ENCODE results near the gene NPC1L1. TPM values are rescaled to one million over a fixed set of nuclear protein-coding genes. Genes with fewer than 3 reads are reported as not detected.

NPC1L1 gene
- total RNA-seq, 2 donors from 2014 or later = not detected

DNA sequence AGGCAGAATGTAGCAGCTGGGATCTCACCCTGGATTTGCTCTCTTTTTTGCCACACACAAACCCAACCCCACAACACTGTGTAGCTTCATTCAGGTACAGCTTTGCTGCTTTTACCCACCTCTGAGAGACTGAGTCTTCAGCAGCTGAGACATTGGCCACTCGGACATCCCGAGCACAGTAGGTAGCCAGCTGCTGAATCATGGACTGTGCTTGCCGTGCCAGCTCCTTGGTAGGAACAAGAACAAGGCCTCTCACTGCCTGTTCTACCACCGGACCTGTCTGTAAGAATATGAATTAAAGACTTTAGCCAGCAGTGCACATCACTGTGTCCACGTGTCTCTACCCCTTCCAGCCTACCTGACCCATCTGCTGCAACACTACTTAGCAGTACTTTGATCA is 31.6 kb upstream of the NPC1L1 start:
- no peak for DNase-seq (ENCODE audit: low spot score)
- TF ChIP-seq, protein P1, sequence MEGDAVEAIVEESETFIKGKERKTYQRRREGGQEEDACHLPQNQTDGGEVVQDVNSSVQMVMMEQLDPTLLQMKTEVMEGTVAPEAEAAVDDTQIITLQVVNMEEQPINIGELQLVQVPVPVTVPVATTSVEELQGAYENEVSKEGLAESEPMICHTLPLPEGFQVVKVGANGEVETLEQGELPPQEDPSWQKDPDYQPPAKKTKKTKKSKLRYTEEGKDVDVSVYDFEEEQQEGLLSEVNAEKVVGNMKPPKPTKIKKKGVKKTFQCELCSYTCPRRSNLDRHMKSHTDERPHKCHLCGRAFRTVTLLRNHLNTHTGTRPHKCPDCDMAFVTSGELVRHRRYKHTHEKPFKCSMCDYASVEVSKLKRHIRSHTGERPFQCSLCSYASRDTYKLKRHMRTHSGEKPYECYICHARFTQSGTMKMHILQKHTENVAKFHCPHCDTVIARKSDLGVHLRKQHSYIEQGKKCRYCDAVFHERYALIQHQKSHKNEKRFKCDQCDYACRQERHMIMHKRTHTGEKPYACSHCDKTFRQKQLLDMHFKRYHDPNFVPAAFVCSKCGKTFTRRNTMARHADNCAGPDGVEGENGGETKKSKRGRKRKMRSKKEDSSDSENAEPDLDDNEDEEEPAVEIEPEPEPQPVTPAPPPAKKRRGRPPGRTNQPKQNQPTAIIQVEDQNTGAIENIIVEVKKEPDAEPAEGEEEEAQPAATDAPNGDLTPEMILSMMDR (IDR thresholded peaks at IDR 0.05) = no peak

DNA sequence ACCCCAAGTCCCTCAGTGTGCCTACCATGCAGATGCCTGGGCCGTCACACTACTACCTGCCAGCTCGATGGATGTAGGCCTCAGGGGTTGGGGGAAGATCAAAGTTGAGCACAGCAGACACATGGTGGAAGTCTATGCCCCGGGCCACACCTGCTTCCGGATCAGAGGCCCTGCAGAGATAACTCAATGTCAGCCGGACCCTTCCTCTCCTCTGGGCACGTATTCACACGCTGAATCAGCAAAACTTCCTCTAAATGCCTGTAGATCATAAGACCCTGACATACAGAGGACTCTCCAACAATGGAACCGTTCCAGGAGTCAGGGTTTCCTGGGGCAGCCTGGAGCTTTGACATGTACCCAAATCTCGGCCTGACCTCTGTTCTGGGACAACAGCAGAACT is 28.8 kb upstream of the NPC1L1 start:
- Histone ChIP-seq H3K27me3 (no peaks in the 10 kb centered on the region), H3K27ac (no peak overlapping the region), H3K4me3 (no peak overlapping the region), H3K9me3 (no peaks in the 10 kb centered on the region), H3K4me1 (peaks cover 0 to 37% of the 10 kb centered on the region in 2 donors), H3K36me3 (peaks cover 78% of the 10 kb centered on the region)
- DNase-seq (ENCODE audit: low spot score) = no peak
- TF ChIP-seq, protein P1 (IDR thresholded peaks at IDR 0.05) = no peak

More for the DNA sequence above, 31.6 kb upstream of the NPC1L1 start:
- H3K27me3 ChIP-seq = no peaks in the 10 kb centered on the region
- H3K4me1 ChIP-seq = peaks cover 0 to 30% of the 10 kb centered on the region in 2 donors
- peak overlapping the region; percentile 78 to 85 for H3K4me3 ChIP-seq
- no peak overlapping the region for H3K27ac ChIP-seq
- H3K9me3 ChIP-seq = no peaks in the 10 kb centered on the region
- H3K36me3 ChIP-seq = peaks cover 50% of the 10 kb centered on the region

DNA sequence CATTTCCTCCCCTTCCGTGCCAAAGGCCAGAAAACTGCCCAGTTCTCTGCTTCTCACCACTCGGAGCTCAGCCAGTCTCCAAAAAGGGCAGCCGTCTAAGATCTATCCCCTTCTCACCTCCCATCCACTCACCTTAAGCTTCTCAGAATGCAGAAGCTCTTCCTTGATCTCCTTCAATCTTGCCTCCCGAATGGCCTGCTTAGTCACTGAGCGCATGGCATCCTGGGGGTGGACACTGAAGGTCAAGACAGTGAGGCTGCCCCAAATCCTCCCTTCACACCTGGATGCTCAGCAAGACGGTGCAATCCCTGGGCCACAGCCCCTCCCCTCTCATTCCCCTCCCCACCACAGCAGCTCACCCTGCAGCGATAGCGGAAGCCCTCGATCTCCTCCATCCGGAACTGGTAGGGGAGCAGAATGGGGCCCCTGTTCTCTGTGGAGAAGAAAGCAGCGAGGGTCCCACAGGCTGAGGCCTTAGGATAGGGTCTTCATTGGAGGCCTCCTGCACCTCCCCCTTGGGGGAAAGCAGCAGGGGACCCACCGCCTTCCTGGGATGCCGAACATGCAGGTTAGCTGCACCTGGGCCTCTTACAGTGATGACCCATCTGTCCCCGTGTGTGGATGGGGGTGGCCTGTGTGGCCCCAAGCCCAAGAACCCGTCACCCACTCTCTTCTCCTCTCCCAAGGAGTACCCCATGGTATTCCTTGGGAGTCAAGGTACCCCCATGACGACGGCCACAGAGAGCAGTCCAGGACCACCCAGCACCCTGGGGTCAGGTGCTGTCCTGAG is 27.8 kb upstream of the NPC1L1 start:
- Histone ChIP-seq H3K4me3 (no peak overlapping the region), H3K4me1 (peaks cover 0 to 29% of the 10 kb centered on the region in 2 donors), H3K27me3 (no peaks in the 10 kb centered on the region), H3K36me3 (peaks cover 82% of the 10 kb centered on the region), H3K9me3 (no peaks in the 10 kb centered on the region), H3K27ac (no peak overlapping the region)
- DNase-seq (ENCODE audit: low spot score) = no peak
- TF ChIP-seq, protein P1 (IDR thresholded peaks at IDR 0.05) = no peak

DNA sequence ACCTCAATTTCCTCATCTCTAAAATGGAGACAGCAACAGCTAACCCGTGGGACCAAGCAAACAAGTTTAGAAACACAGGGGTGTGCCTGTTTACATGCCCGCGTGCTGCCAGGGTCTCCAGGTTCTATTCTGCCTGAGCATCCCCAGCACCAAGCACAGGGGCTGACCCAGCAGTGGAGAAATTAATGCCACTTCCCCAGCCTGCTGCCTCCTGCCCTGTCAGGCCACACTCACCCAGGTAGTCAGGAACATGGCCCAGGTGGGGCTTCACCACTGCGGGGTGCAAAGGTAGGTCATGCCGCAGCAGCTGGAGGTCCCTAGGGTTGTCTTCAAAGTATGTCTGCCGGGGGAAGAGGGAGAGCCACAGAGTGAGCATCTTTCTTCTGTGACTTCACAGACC is 26.8 kb upstream of the NPC1L1 start:
- TF ChIP-seq, protein P1 (IDR thresholded peaks at IDR 0.05) = no peak

DNA sequence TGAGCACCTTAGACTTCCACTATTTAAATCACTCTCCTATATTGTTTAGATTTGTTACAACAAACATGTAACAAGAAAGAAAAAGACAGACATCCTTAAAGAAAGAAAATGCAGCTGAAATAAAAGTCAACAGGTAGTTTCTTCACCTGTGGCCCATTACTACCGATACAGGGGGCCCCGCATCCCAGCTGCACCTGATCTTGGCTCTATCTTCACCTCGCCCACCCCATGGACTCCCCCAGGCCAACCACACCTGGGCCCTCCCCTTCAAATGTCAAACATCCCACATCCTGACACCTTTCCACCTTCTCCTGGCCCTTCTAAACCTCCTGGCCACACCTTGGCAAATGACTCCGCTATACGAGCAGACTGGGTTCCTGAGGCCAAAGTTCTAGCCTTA is 25.6 kb upstream of the NPC1L1 start:
- H3K4me1 ChIP-seq = peaks cover 0 to 12% of the 10 kb centered on the region in 2 donors
- no peak for DNase-seq (ENCODE audit: low spot score)
- H3K4me3 ChIP-seq = no peak overlapping the region
- H3K27ac ChIP-seq = no peak overlapping the region
- no peaks in the 10 kb centered on the region for H3K27me3 ChIP-seq
- peaks cover 71% of the 10 kb centered on the region for H3K36me3 ChIP-seq
- no peaks in the 10 kb centered on the region for H3K9me3 ChIP-seq
- TF ChIP-seq, protein P1 (IDR thresholded peaks at IDR 0.05) = no peak

More for the DNA sequence above, 26.8 kb upstream of the NPC1L1 start:
- H3K9me3 ChIP-seq = no peaks in the 10 kb centered on the region
- no peak overlapping the region for H3K27ac ChIP-seq
- no peak overlapping the region for H3K4me3 ChIP-seq
- DNase-seq (ENCODE audit: low spot score) = no peak
- H3K36me3 ChIP-seq = peaks cover 82% of the 10 kb centered on the region
- no peaks in the 10 kb centered on the region for H3K27me3 ChIP-seq
- peaks cover 0 to 23% of the 10 kb centered on the region in 2 donors for H3K4me1 ChIP-seq

Data from right atrium auricular region (tissue), 2 donors.